Upper lobe of left lung (tissue), 4 donors: ENCODE data around the gene KAT7.

Source experiments
- CTCF ChIP-seq, 6 experiments: fragments of 450-650 bp in 4 of 6; fragments of 200-600 bp in 2 of 6; sonication (generic) in 2 of 6; IDR thresholded peaks; one replicate each; pipeline ENCODE4 v1.5.1; 2016 to 2019; ENCODE audit warnings: antibody characterized with exemption in 6 of 6
- EP300 ChIP-seq, 4 donors: sonication (generic); formaldehyde crosslinking; IDR thresholded peaks; one replicate each; pipeline ENCODE4 v1.5.1; 2017; ENCODE audit warnings: antibody characterized with exemption in 4 of 4, control low read depth in 2 of 4
- POLR2A ChIP-seq, 4 donors: fragments of 450-650 bp; IDR thresholded peaks; one replicate each; pipeline ENCODE4 v1.5.1; 2016 to 2017; ENCODE audit warnings: antibody characterized with exemption in 4 of 4, mild to moderate bottlenecking in 2 of 4
- POLR2AphosphoS5 ChIP-seq, 2 donors: sonication (generic); formaldehyde crosslinking; IDR thresholded peaks; one replicate each; pipeline ENCODE4 v1.5.1; 2017; ENCODE audit warnings: antibody characterized with exemption in 2 of 2

DNA sequence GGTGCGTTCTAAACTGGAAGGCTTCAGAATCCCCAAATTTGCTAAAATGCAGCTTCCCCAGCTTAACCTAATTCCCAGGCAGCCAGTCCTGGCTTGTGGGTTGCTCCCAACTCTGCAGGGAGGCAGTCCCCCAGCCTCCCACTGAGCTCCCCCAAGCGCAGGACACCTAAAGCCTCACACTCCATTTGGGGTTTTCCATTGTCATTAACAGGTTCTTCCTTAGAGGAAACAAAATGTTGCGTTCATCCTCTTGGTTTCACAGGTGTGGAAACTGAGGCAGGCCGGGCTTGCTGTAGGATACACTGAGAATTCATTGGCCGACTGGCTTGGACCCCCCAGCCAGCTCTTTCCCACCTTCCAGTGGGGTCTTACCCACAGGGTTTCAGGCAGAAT, 61.7 kb downstream of the KAT7 start:
- TF ChIP-seq POLR2A (IDR thresholded peaks at IDR 0.05) (no peak), CTCF (IDR thresholded peaks at IDR 0.05) (no peak), EP300 (IDR thresholded peaks at IDR 0.05) (no peak), POLR2AphosphoS5 (IDR thresholded peaks at IDR 0.05) (no peak)
